SU-DHL-6 (cell line): ENCODE results near the gene EIF3D.

Experiments
- CTCF ChIP-seq: fragments of 200-600 bp; sonication (generic); IDR thresholded peaks from one replicate; pipeline ENCODE4 v1.5.1; 2017; ENCODE audit warnings: antibody characterized with exemption, mild to moderate bottlenecking, low read length, moderate library complexity; ENCODE audit not compliant: insufficient read depth, poor library complexity, severe bottlenecking
- EZH2phosphoT487 ChIP-seq: fragments of 200-600 bp; sonication (generic), shearing (Covaris generic); conservative IDR thresholded peaks from 2 replicates; pipeline ENCODE4 v1.6.1; 2018; ENCODE audit warnings: mild to moderate bottlenecking, antibody characterized with exemption, low read length, moderate library complexity, mixed read lengths

- TF ChIP-seq CTCF (no peak), EZH2phosphoT487 (no peak)
Observed at GRCh38 chr22:36573815-36574363, 44.9 kb upstream of the EIF3D start.
